GM21381 (cell line): ENCODE data around the gene DSC2.

ENCODE experiments used
- ATAC-seq: cut with Tn5 transposase; IDR thresholded peaks from one replicate; pipeline ENCODE4 v1.9.1; 2021; ENCODE audit warnings: mild to moderate bottlenecking, moderate library complexity; ENCODE audit not compliant: unreplicated experiment

DSC2 gene

GRCh38 chr18:31099450-31100230 is 2.6 kb downstream of the DSC2 start:
- ATAC-seq, result no peak

- ATAC-seq, result no peak
These were observed 3.3 kb downstream of the DSC2 start for GRCh38 chr18:31098878-31099277.

DNA sequence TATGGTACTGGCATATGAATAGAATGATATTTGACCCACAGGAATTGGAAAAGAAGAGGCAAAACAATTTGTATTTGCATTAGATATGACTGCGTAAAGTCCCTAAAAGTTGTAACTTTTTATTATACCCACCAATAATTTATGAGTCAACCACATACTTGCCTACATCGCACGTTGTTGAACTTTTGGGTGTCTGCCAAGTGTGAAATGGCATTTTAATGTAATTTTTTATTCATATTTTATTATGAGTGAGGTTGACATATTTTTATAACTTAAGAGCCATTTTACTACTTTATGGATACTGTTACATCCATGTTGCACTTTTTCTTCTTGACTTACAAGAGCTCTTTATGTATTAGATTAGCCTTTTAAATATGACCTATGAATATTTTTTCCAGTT is 4.6 kb downstream of the DSC2 start:
- ATAC-seq, result no peak

DNA sequence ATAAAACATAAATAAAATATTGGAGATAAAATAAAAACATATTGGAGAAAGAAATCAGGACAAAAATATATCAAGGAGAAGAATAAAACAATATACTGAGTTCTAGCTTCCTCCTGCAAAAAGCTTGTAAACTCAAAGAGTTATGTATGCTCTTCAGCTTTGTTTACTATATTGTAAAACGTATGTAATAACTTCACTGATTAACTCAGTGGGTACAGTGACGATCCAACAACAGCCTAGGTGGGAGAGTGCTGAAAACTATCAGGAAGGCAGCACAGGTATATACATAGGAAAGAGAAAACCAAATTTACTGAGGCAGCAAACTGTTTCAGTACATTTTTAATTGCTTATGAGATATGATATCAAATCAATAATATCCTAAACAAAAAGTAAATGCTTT is 8.3 kb downstream of the DSC2 start:
- no peak for ATAC-seq

GRCh38 chr18:31093294-31093693 is 8.9 kb downstream of the DSC2 start:
- no peak for ATAC-seq

DNA sequence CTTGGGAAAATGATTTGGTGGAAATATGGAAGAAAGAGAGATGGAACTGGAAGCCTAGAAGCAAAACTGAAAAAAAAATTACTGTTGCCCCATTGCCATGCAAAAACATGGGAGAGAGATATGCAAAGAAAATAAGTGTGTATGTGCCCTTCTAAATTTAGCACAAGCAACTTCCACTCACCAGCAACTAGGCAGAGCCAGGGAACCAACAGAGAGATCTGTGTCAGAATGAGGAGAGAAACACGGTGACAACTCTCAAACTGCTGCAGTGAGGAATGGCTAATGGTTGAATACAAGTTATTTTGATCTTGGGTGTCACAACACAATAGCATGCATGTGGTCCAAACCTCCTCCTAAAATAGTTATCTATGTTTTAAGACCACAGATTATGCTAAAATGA is 10.9 kb downstream of the DSC2 start:
- ATAC-seq, result no peak

GRCh38 chr18:31088532-31088931 is 13.7 kb downstream of the DSC2 start:
- ATAC-seq, result no peak

DNA sequence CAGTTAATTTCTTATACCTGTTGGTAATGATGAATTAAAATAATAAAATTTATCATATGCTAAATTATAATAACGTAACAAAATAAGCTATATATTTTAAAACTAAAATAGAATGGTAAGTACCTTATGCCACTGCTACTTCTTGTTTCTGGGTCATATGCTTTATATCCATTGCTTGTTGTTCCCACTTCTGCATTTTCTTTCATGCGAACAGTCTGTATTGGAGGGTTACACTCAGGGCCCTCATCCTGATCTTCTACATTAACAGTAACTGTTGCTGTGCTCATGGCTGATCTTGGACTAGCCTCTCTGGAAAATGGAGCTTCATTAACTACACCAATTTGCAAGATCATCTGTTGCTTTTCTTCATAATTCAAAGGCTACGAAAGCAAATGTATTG is 22.2 kb downstream of the DSC2 start:
- ATAC-seq, result no peak

- no peak for ATAC-seq
These were observed 24.3 kb downstream of the DSC2 start for GRCh38 chr18:31077878-31078277.

DNA sequence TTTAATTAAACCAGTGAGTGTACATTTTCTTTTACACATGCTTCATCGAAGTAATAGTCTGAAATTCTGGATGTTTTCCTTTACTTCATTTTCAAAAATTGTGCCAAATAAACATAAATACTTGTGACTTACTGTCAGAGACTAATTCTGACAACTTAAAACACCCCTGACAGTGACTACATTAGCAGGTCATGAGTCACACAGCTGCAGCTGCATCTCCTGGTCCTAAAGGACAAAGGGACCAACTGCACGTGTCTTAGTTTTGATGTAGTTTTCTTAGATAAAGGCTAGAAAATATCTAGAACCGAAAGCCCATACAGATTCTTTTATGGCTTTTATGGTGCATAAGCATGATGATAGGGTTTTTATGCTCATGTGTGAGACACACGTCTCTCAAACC is 30.0 kb downstream of the DSC2 start:
- no peak for ATAC-seq

DNA sequence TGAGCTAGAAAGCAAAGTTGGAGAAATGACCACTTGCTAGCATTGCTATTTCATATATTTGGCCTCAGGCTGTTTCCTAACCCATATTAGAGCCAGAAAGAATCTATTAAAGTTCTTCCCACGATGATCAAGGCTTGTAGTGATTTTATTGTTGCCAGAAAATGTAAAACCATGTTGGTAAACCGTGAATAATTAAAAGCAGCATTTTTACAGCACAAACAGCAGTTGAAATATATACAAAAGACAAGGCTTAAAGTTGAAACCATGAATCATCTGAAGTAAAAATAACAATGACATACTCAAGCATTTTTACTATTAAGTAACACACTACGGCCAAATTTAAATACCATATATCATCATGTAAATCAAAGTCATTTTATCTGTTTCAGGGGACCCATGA is 32.0 kb downstream of the DSC2 start:
- no peak for ATAC-seq

GRCh38 chr18:31066266-31066665 is 36.0 kb downstream of the DSC2 start:
- ATAC-seq, result no peak

GRCh38 chr18:31065036-31065773 is 37.0 kb downstream of the DSC2 start:
- ATAC-seq, result no peak

DNA sequence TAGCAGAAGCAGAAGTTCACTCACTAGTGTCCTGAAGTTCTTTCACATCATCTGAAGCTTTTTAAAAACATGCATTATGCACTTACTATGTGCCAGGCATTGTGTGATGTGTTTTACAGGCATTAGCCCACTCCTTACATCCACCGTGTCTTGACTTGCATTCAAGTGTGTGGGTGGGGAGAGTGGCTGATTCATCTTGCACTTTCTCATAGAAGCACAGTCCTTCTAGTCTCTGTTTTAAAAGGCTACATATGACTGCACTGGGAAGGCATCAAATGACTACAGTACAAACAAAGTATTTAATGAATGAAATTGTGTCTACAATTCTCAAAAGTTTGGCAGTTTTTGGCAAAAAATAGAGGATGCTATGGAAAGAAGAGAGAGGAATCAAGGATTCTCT is 38.1 kb downstream of the DSC2 start:
- ATAC-seq, result no peak

- no peak for ATAC-seq
These were observed 40.3 kb downstream of the DSC2 start for GRCh38 chr18:31061945-31062344.

GRCh38 chr18:31058897-31059296 is 43.3 kb downstream of the DSC2 start:
- ATAC-seq, result no peak

DNA sequence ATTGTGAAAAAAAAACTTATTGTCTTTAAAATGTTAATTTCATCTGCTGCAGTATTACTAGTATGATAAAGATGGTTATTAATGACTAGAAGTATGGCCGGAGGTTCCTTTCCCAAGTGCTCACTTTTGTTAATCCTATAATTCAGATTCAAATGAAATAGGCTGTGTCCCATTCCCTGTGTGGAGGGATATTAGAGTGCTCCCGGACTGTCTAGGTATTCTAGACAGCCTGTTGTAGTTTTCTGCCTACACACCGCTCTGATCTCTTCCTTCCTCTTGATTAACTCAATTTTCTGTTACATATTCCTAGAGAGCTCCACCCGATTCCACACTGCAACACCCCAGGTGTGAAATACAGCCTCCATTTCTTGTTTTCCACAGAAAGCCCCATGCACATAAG is 44.3 kb downstream of the DSC2 start:
- no peak for ATAC-seq

- no peak for ATAC-seq
These were observed 45.2 kb downstream of the DSC2 start for GRCh38 chr18:31057051-31057450.

GRCh38 chr18:31056296-31056695 is 45.9 kb downstream of the DSC2 start:
- no peak for ATAC-seq

GRCh38 chr18:31050635-31051034 is 51.6 kb downstream of the DSC2 start:
- ATAC-seq, result no peak

DNA sequence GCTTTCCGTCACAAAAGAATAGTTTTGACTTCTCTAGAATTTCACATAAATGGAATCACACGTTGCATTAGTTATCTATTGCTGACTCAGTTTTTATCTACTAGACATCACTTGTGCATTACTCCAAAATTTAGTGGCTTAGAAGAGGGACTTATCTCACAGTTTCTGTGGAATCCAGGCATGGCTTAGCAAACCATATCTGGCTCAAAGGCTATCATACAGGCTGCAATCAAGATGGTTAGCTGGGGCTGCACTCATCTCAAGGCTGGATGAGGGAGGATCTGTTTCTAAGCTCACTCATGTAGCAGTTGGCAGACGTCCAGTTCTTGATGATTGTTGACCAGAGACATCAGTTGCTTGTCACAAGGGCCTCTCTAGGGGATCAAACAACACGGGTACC is 53.0 kb downstream of the DSC2 start:
- no peak for ATAC-seq

- no peak for ATAC-seq
These were observed 54.0 kb downstream of the DSC2 start for GRCh38 chr18:31048216-31048615.

DNA sequence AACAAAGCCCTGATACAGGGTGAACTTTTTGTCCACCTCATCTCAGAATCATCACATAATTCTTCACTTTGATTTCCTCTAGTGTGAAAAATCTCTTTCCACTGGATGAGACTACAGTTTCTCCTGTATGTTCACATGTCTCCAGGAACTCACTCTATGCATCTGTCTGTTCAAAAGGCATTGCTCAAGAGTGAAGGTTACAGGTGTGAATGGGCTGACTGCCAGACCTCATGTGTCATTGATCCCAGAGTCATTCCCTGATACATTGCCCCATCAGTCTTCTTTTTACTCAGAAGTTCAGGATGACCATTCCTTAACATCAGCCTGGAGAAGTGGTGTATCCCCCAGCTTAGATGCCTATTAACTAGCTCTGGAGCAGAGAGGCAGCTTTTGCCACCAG is 55.3 kb downstream of the DSC2 start:
- no peak for ATAC-seq
